ENCODE results near the gene KCNT1. TPM values are rescaled to one million over a fixed set of nuclear protein-coding genes. Genes with fewer than 3 reads are reported as not detected.

Gene KCNT1
- total RNA-seq, 1 donor from 2014 or later = not detected

- H3K4me1 Mint-ChIP-seq = no peaks in the 10 kb centered on the region
- no peak overlapping the region for H3K4me3 Mint-ChIP-seq
- H3K9me3 Mint-ChIP-seq = no peaks in the 10 kb centered on the region
- no peak overlapping the region for H3K27ac Mint-ChIP-seq
- H3K36me3 Mint-ChIP-seq (ENCODE audit: low read depth) = no peaks in the 10 kb centered on the region
- no peaks in the 10 kb centered on the region for H3K27me3 Mint-ChIP-seq
- no peak for DNase-seq
- intact Hi-C loops (cut with micrococcal nuclease) = no loop called here
These were observed 81.0 kb downstream of the KCNT1 start for GRCh38 chr9:135782946-135783345.

GRCh38 chr9:135783540-135784245 lies 81.7 kb downstream of the KCNT1 start:
- no peaks in the 10 kb centered on the region for H3K36me3 Mint-ChIP-seq (ENCODE audit: low read depth)
- H3K4me3 Mint-ChIP-seq = no peak overlapping the region
- H3K27me3 Mint-ChIP-seq = no peaks in the 10 kb centered on the region
- intact Hi-C loops (cut with micrococcal nuclease) = no loop called here
- no peaks in the 10 kb centered on the region for H3K9me3 Mint-ChIP-seq
- no peak for DNase-seq
- H3K27ac Mint-ChIP-seq = no peak overlapping the region
- no peaks in the 10 kb centered on the region for H3K4me1 Mint-ChIP-seq

- intact Hi-C loops (cut with micrococcal nuclease) = no loop called here
- Mint-ChIP-seq H3K9me3 (no peaks in the 10 kb centered on the region), H3K4me1 (no peaks in the 10 kb centered on the region), H3K4me3 (no peak overlapping the region), H3K27me3 (no peaks in the 10 kb centered on the region), H3K27ac (no peak overlapping the region), H3K36me3 (ENCODE audit: low read depth) (no peaks in the 10 kb centered on the region)
- no peak for DNase-seq
These were observed 83.1 kb downstream of the KCNT1 start for GRCh38 chr9:135785013-135785575.

GRCh38 chr9:135786146-135786690 lies 84.2 kb downstream of the KCNT1 start:
- Mint-ChIP-seq H3K4me1 (no peaks in the 10 kb centered on the region), H3K4me3 (no peak overlapping the region), H3K27me3 (no peaks in the 10 kb centered on the region), H3K36me3 (ENCODE audit: low read depth) (no peaks in the 10 kb centered on the region), H3K27ac (no peak overlapping the region), H3K9me3 (no peaks in the 10 kb centered on the region)
- no peak for DNase-seq
- intact Hi-C loops (cut with micrococcal nuclease) = no loop called here

- DNase-seq = no peak
- Mint-ChIP-seq H3K27me3 (no peaks in the 10 kb centered on the region), H3K4me1 (no peaks in the 10 kb centered on the region), H3K36me3 (ENCODE audit: low read depth) (no peaks in the 10 kb centered on the region), H3K27ac (no peak overlapping the region), H3K4me3 (no peak overlapping the region), H3K9me3 (no peaks in the 10 kb centered on the region)
- intact Hi-C loops (cut with micrococcal nuclease) = no loop called here
These were observed 85.3 kb downstream of the KCNT1 start for GRCh38 chr9:135787317-135787716.

GRCh38 chr9:135787776-135788575 lies 86.0 kb downstream of the KCNT1 start:
- DNase-seq = no peak
- Mint-ChIP-seq H3K9me3 (no peaks in the 10 kb centered on the region), H3K36me3 (ENCODE audit: low read depth) (no peaks in the 10 kb centered on the region), H3K27me3 (no peaks in the 10 kb centered on the region), H3K4me3 (no peak overlapping the region), H3K27ac (no peak overlapping the region), H3K4me1 (no peaks in the 10 kb centered on the region)
- intact Hi-C loops (cut with micrococcal nuclease) = no loop called here

- intact Hi-C loops (cut with micrococcal nuclease) = no loop called here
- Mint-ChIP-seq H3K9me3 (no peaks in the 10 kb centered on the region), H3K4me1 (no peaks in the 10 kb centered on the region), H3K27me3 (no peaks in the 10 kb centered on the region), H3K4me3 (no peak overlapping the region), H3K36me3 (ENCODE audit: low read depth) (no peaks in the 10 kb centered on the region), H3K27ac (no peak overlapping the region)
- DNase-seq = no peak
These were observed 86.8 kb downstream of the KCNT1 start for GRCh38 chr9:135788576-135789300.

GRCh38 chr9:135789838-135790291 lies 87.9 kb downstream of the KCNT1 start:
- no peak for DNase-seq
- Mint-ChIP-seq H3K36me3 (ENCODE audit: low read depth) (no peaks in the 10 kb centered on the region), H3K9me3 (no peaks in the 10 kb centered on the region), H3K27me3 (no peaks in the 10 kb centered on the region), H3K4me3 (no peak overlapping the region), H3K27ac (no peak overlapping the region), H3K4me1 (no peaks in the 10 kb centered on the region)
- intact Hi-C loops (cut with micrococcal nuclease) = no loop called here

- no peak overlapping the region for H3K27ac Mint-ChIP-seq
- no peaks in the 10 kb centered on the region for H3K36me3 Mint-ChIP-seq (ENCODE audit: low read depth)
These were observed 88.4 kb downstream of the KCNT1 start for GRCh38 chr9:135790356-135790755.

GRCh38 chr9:135790850-135791249 lies 88.9 kb downstream of the KCNT1 start:
- H3K4me1 Mint-ChIP-seq = no peaks in the 10 kb centered on the region
- H3K27me3 Mint-ChIP-seq = no peaks in the 10 kb centered on the region
- no peaks in the 10 kb centered on the region for H3K9me3 Mint-ChIP-seq
- no peak overlapping the region for H3K27ac Mint-ChIP-seq
- H3K4me3 Mint-ChIP-seq = no peak overlapping the region
- intact Hi-C loops (cut with micrococcal nuclease) = no loop called here
- no peaks in the 10 kb centered on the region for H3K36me3 Mint-ChIP-seq (ENCODE audit: low read depth)
- DNase-seq = no peak

More at GRCh38 chr9:135790356-135790755, 88.4 kb downstream of the KCNT1 start:
- no peaks in the 10 kb centered on the region for H3K27me3 Mint-ChIP-seq
- intact Hi-C loops (cut with micrococcal nuclease) = no loop called here
- H3K4me3 Mint-ChIP-seq = no peak overlapping the region
- H3K4me1 Mint-ChIP-seq = no peaks in the 10 kb centered on the region
- H3K9me3 Mint-ChIP-seq = no peaks in the 10 kb centered on the region
- no peak for DNase-seq

GRCh38 chr9:135791431-135792267 lies 89.7 kb downstream of the KCNT1 start:
- Mint-ChIP-seq H3K4me1 (no peaks in the 10 kb centered on the region), H3K27me3 (no peaks in the 10 kb centered on the region), H3K9me3 (no peaks in the 10 kb centered on the region), H3K4me3 (no peak overlapping the region), H3K27ac (no peak overlapping the region), H3K36me3 (ENCODE audit: low read depth) (no peaks in the 10 kb centered on the region)
- intact Hi-C loops (cut with micrococcal nuclease) = no loop called here
- DNase-seq = no peak

GRCh38 chr9:135792268-135793128 lies 90.5 kb downstream of the KCNT1 start:
- no peak for DNase-seq
- Mint-ChIP-seq H3K27ac (no peak overlapping the region), H3K27me3 (no peaks in the 10 kb centered on the region), H3K9me3 (no peaks in the 10 kb centered on the region), H3K36me3 (ENCODE audit: low read depth) (no peaks in the 10 kb centered on the region), H3K4me1 (no peaks in the 10 kb centered on the region), H3K4me3 (no peak overlapping the region)
- intact Hi-C loops (cut with micrococcal nuclease) = no loop called here
